Skeletal muscle tissue (tissue), 4 donors: ENCODE measurements around the gene IFT27. TPM values are rescaled to one million over a fixed set of nuclear protein-coding genes. Genes with fewer than 3 reads are reported as not detected.

ENCODE experiments used
- H3K27ac ChIP-seq: one replicate; pipeline ENCODE4 v1.7.0; 2013; ENCODE audit warnings: mild to moderate bottlenecking, low read depth, low read length, inconsistent platforms
- H3K27me3 ChIP-seq, 3 donors: one replicate each; pipeline ENCODE4 v1.7.0; 2013; ENCODE audit warnings: low read length in 3 of 3; ENCODE audit not compliant: control insufficient read depth in 3 of 3, insufficient read depth in 3 of 3
- H3K36me3 ChIP-seq, 3 donors: one replicate each; pipeline ENCODE4 v1.7.0; 2013; ENCODE audit warnings: low read length in 3 of 3; ENCODE audit not compliant: control insufficient read depth in 3 of 3, insufficient read depth in 3 of 3
- H3K4me1 ChIP-seq, 3 donors: one replicate each; pipeline ENCODE4 v1.7.0; 2013; ENCODE audit warnings: low read length in 3 of 3, mild to moderate bottlenecking in 3 of 3; ENCODE audit not compliant: control insufficient read depth in 3 of 3, insufficient read depth in 3 of 3
- H3K4me3 ChIP-seq, 3 donors: one replicate each; pipeline ENCODE4 v1.7.0; 2013; ENCODE audit warnings: low read length in 3 of 3
- H3K9ac ChIP-seq, 3 donors: one replicate each; pipeline ENCODE4 v1.7.0; 2013; ENCODE audit warnings: low read length in 3 of 3, mild to moderate bottlenecking in 3 of 3, moderate library complexity in 2 of 3, low read depth in 1 of 3
- H3K9me3 ChIP-seq, 3 donors: one replicate each; pipeline ENCODE4 v1.7.0; 2013; ENCODE audit warnings: low read length in 3 of 3; ENCODE audit not compliant: control insufficient read depth in 3 of 3
- total RNA-seq: library from RNA; depleted of rRNA; stranded (reverse); fragments of >200 nt; gene quantifications from one replicate; pipeline ENCODE4 v1.2.3, GENCODE V29; 2014
- donor health status: Osteomylitis.

IFT27 gene
- total RNA-seq, 1 donor from 2014 or later = 19.3 TPM

DNA sequence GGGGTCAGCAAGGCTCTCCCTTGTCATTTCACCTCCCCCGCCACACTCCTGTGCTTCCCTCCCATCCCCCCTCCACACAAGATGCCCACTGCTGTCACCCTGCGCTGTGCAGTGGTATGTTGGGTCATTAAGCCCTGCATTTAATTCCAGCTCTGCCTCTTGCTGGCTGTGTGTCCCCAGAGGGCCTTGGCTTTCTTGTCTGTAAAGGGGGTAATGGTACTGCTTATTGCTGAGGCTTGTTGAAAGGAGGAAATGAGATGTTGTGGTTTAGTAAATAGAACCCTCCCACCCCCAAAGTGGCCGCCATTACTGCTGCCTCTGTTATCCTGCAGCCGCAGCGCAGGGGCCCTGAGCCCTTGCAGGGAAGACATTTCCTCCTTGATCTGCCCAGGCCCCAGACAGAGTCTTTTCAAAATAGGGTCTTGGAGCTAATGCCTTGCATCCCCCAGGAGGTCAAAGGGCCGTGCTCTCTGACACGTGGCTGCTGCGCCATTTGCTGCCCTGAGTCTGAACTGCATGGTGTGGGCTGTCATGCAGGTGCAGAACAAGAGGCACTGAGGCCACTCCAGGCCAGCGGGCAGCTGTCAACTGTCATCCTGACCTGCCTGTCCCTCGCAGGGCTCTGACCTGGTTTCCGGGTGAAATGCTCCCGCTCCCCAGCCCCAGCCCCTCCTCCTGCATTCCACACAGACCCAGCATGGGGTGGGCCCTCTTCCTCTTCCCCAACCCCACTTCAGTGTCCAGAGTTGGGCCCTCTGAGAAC, 22.2 kb upstream of the IFT27 start:
- Histone ChIP-seq H3K27me3 (peaks cover 7 to 33% (median 17%) of the 10 kb centered on the region in 3 donors), H3K27ac (no peak overlapping the region), H3K9ac (no peak overlapping the region), H3K4me3 (no peak overlapping the region), H3K9me3 (no peaks in the 10 kb centered on the region), H3K4me1 (no peaks in the 10 kb centered on the region), H3K36me3 (no peaks in the 10 kb centered on the region)

DNA sequence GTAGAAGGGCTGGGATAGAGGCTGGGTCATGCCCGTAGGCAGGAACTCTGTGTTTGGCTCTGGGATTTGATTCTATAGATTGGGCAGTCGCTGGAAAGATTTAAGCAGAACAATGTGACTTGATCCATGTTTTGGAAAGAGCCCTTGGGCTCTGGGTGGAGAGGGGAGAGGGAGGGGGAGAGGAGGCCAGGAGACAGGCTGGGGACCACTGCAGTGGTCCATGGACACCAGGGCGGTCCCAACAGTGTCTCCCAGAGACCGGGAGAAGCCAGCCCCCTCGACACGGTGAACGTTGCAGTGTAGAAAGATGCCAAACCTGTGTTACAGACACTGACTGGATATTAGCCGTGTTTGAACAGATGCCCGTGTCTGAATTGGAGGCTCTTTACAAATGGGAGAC, 21.5 kb upstream of the IFT27 start:
- H3K27me3 ChIP-seq = peaks cover 7 to 33% (median 19%) of the 10 kb centered on the region in 3 donors

DNA sequence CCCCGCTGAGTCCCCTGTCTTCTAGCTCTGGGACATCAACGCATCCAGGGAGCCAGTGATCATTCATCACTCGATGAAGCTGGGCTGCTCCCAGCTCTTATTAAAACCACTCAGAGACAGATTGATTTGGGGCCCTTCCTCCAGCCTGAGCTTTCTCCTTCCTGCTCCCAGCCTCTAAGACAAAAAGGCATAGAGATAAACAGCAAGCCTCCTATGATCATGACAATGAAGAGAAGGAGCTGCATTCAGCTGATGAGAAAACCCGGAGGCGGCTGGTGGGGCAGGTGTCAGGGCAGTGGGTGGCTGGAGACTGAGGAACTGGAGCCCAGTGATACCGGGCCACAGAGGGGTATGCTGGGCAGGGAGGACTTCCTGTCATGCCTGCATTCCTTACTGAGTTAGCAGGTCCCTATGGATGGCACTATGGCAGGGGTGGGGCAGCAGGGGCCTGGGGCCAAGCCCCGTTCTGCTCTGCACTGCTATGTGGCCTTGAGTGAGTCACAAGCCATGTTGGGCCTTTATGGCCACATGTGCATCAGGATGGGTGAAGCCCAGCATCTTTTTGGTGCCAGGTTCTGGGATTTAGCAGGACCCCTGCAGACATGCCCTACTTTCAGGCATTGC, 20.7 kb upstream of the IFT27 start:
- Histone ChIP-seq H3K36me3 (no peaks in the 10 kb centered on the region), H3K9me3 (no peaks in the 10 kb centered on the region), H3K27me3 (peaks cover 4 to 36% (median 19%) of the 10 kb centered on the region in 3 donors)

More for the DNA sequence above, 21.5 kb upstream of the IFT27 start:
- no peaks in the 10 kb centered on the region for H3K36me3 ChIP-seq
- no peak overlapping the region for H3K9ac ChIP-seq
- no peak overlapping the region for H3K27ac ChIP-seq
- H3K4me3 ChIP-seq = no peak overlapping the region
- no peaks in the 10 kb centered on the region for H3K4me1 ChIP-seq
- no peaks in the 10 kb centered on the region for H3K9me3 ChIP-seq

DNA sequence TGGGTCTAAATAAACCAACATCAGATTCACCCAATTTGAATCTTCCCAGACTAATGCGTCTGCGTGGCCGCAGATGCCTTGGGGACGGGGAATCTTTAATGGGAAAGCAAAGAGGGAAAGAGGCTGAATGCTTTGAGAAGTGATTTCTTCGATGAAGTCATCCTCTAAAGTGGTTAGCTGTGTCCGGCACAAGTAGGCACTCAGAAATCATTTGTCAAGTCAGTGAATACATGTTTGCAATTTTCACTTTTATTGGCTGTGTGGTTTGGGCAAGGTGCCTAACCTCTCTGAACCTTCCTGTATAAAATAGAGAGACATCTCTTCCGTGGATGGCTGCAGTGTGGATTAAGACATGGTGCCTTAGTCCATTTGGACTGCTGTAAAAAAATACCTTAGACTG, 19.7 kb upstream of the IFT27 start:
- H3K27me3 ChIP-seq = peaks cover 11 to 41% (median 28%) of the 10 kb centered on the region in 3 donors

More for the DNA sequence above, 20.7 kb upstream of the IFT27 start:
- Histone ChIP-seq H3K4me1 (no peaks in the 10 kb centered on the region), H3K27ac (no peak overlapping the region), H3K4me3 (no peak overlapping the region), H3K9ac (no peak overlapping the region)

DNA sequence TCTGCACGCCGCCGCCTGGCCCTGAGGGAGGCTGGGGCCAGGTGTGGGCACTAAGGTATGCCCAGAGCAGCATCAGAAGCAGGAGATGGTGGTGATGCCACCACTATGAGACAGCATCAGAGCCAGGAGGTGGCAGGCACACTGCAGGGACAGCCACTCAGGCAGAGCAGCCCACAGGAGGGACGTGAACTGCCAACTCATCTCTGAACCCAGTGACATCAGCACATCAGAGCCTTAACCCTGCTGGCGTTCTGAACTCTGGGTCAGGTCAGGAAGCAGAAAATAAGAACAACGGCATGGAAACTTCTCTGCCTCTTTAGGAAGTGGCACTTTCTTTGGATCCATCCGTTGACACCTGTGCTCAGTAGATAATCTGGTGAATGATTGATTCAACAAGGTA, 14.7 kb upstream of the IFT27 start:
- peaks cover 24 to 64% (median 44%) of the 10 kb centered on the region in 3 donors for H3K27me3 ChIP-seq
- no peak overlapping the region for H3K27ac ChIP-seq
- no peaks in the 10 kb centered on the region for H3K4me1 ChIP-seq
- H3K9me3 ChIP-seq = no peaks in the 10 kb centered on the region
- no peaks in the 10 kb centered on the region for H3K36me3 ChIP-seq
- no peak overlapping the region for H3K4me3 ChIP-seq
- H3K9ac ChIP-seq = no peak overlapping the region

More for the DNA sequence above, 19.7 kb upstream of the IFT27 start:
- no peaks in the 10 kb centered on the region for H3K4me1 ChIP-seq
- no peaks in the 10 kb centered on the region for H3K36me3 ChIP-seq
- H3K4me3 ChIP-seq = no peak overlapping the region
- no peaks in the 10 kb centered on the region for H3K9me3 ChIP-seq
- no peak overlapping the region for H3K27ac ChIP-seq
- H3K9ac ChIP-seq = no peak overlapping the region

DNA sequence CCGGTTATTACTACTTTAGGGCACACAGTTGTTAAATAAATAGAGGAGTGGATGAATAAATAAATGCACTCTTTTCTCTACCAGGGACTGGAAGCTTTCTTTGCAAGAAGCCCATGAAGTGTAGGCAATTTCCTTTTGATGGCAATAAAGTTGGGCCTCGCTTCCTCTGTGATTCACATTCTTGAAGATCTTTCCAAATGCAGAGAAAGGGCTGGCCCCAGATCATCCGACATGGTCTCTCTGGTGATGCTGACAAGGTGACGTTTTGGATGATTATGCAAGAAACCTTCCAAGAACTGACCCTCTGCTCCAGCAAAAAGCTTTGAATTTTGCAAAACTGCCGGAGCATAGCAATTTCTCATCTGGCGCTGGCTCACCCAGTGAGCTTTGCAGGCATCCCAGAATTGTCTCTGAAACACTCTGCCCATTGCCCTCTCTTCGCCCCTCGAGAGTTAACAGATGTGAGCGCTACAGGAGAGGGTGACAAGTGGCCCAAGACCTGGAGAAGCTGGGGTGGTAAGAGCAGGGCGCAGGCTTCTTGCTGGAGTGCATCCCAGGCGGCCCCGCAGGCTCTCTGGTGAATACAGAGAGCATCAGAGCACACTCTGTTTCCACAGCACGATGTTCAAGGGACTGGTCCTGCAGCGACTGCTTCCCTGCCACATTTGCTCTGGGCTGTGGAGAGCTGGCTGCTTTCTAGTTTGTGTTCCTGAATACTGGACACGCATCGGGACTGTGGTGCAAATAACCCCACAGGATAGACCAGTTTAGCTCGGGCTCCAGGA, 11.5 kb upstream of the IFT27 start:
- no peak overlapping the region for H3K9ac ChIP-seq

DNA sequence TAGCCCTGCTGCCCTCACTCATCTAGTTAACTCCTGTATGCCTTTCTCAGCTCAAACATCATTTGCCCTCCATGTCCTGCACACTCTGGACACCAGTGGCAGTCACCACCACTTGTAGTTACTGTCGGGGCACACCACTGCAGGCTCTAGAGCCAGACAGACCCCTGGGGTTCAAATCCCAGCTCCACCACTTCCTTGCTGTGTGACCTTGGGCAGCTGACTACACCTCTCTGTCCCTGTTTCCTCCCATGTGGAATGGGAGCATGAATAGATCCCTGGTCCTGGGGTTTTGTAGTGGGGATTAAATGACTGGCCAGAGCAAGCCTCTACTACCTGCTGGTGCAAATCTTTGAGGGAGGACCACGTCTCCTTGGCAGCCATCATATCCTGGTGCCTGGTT, 7.8 kb upstream of the IFT27 start:
- no peaks in the 10 kb centered on the region for H3K36me3 ChIP-seq
- H3K27me3 ChIP-seq = peaks cover 24 to 41% (median 38%) of the 10 kb centered on the region in 3 donors
- no peak overlapping the region for H3K9ac ChIP-seq
- H3K27ac ChIP-seq = no peak overlapping the region
- no peak overlapping the region for H3K4me3 ChIP-seq
- no peaks in the 10 kb centered on the region for H3K9me3 ChIP-seq
- peaks cover 0 to 8% (median 4%) of the 10 kb centered on the region in 3 donors for H3K4me1 ChIP-seq

More for the DNA sequence above, 11.5 kb upstream of the IFT27 start:
- Histone ChIP-seq H3K27me3 (peaks cover 34 to 66% (median 55%) of the 10 kb centered on the region in 3 donors), H3K4me1 (peaks cover 0 to under 1% (median 0%) of the 10 kb centered on the region in 3 donors), H3K4me3 (no peak overlapping the region), H3K36me3 (no peaks in the 10 kb centered on the region), H3K9me3 (no peaks in the 10 kb centered on the region), H3K27ac (no peak overlapping the region)

DNA sequence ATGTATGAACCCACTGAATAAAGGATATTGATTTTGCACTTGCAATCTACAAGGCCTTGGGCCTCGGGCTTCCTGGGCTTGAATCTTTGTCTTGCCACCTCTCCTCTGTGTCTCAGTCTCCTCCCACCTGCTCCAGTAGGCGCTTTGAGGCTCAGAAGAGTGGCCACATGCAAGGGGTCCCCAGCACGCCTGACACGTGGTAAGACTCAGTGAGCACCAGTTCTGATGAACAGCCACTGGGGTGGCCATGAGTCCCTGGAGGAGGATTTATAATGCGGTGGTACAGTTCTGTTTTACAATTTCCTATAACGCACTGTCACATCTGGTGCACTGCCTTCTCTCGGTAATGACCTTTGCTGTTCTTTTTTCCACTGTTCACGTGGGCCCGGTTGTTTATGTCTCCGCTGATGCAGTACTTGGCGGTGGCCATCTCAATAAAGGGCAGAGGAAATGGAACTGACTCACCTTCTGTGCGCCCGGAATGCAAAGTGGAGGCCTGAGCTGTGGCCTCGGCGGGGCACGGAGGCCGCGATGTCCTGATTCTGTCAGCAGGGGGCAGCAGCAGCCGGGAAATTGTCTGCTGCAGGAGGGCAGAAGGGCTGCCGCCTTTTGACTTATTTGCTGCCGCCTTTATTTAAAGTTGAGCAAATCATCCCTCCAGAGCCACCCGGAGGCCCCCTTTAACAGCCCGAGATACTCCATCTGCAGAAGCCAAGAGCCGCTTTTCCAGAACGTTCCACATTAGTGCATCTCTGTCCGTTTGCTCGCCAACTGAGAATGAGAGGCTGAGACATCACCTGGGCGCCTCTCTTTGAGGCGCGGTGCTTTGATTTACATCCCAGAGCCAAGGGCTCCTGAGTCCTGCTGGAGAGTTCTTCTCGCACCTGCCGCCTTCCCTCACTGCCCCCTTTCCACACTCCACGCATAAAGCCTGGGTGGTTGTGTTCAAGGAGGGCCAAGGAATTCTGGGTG, 6.0 kb upstream of the IFT27 start:
- peak overlapping the region in 1 of 3 donors; percentile 62 for H3K9ac ChIP-seq
- no peaks in the 10 kb centered on the region for H3K9me3 ChIP-seq
- peaks cover 16 to 28% (median 25%) of the 10 kb centered on the region in 3 donors for H3K27me3 ChIP-seq
- peaks cover 0 to 8% (median 4%) of the 10 kb centered on the region in 3 donors for H3K4me1 ChIP-seq
- H3K36me3 ChIP-seq = no peaks in the 10 kb centered on the region
- no peak overlapping the region for H3K27ac ChIP-seq
- H3K4me3 ChIP-seq = peak overlapping the region in 1 of 3 donors; percentile 45

DNA sequence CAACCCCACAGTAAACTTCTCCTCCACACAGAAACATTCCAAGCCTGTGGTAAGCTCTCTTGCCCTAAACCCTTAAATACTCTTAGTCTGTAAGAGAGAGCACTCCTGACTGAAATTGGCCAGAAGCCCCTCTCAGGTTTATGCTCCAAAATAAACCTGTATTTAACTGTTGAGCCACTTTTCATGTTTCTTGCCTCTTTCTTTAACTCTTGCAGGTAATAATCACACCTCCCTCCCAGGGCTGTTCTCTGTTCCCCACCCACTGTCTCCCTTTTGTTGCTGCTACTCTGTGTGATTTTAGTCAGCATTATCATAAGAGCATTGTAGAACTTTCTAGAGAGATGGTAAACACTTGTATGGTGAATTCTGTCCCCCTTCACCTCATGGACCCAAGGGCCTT, 2.1 kb upstream of the IFT27 start:
- Histone ChIP-seq H3K27me3 (peaks cover 0 to 7% (median 4%) of the 10 kb centered on the region in 3 donors), H3K27ac (no peak overlapping the region), H3K36me3 (no peaks in the 10 kb centered on the region), H3K4me1 (peaks cover 13 to 22% (median 17%) of the 10 kb centered on the region in 3 donors), H3K9ac (no peak overlapping the region), H3K9me3 (no peaks in the 10 kb centered on the region), H3K4me3 (no peak overlapping the region)
